Inflammatory macrophage treated with lipopolysaccharide for 4 hours (primary cell): ENCODE data around the gene MMP14.

ENCODE experiments used
- DNase-seq: peaks from one replicate; pipeline ENCODE4 v3.0.0-alpha.2; 2020

The MMP14 gene

DNA sequence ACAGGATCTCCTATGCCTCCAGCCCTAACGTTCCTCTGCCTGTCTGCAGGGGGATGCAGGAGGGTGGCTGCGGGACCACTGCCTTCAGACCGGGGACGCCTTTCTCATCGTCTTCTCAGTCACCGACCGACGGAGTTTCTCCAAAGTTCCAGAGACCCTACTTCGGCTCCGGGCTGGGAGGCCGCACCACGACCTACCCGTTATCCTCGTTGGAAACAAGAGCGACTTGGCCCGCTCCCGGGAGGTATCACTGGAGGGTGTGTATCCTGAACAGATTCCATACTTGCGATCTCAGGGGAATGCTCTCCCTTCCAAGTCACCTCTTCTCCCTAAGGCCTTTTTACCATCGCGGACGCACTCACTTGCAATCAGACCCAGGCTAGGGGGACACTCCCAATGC lies 49.6 kb downstream of the MMP14 start:
- DNase-seq = no peak

DNA sequence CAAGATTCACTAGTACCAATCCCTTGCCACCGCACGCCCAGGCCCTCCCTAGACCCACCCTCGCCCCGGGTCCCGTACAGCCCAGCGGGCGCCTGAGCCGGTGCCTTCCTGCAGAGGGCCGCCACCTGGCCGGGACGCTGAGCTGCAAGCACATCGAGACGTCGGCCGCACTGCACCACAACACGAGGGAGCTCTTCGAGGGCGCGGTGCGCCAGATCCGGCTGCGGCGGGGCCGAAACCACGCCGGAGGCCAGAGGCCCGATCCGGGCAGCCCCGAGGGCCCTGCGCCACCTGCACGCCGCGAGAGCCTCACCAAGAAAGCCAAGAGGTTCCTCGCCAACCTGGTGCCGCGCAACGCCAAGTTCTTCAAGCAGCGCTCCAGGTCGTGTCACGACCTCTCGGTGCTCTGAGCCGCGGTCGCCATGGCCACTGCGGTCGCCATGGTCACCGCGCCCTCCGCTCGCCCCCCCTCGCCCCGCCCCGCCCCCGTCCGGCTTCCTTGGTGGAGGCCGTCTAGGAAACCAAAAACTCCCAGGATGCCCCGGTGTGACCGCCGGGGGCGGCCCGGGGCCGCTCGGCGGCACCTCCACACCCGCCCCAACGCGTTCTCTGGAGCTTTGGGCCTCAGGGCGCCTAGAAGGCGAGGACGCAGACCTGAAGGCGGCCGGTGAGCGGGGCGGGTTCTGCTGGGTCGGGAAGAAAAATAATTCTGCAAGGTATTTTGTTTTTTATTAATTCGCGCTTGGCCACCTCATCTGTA lies 50.3 kb downstream of the MMP14 start:
- peak; percentile 44 for DNase-seq

DNA sequence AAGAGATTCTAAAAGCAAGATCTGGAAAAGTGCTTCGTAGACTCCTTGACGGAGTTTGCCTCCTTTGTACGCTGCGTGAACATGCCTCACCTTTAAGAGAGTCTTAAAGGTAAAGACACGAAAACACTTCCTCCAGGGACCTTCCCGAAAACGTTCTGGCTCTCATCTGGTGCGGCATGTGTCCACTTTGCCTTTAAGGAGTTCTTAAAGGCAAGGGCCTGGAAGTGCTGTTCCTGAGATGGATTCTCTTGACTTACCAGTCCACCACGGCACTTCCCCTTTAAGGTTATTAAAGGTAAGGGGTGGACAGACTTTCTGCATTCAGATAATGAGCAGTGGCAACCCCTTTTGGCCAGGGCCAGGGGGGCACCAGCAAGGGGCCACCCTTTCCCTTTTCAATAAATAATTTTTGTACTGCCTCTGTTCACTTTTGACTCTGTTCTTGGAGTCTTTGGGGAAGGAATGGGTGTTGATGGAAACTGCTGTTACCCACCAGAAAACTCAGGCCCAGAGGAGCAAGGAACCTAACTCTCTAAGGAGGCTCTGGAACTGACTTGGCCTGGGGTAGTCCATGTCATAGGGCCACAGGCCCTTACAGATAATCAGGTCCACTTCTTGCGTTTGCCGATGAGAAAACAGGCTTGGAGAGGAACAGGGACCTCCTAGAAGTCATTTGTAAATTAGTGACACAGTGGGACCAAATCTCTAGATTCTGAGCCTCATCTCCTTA lies 51.0 kb downstream of the MMP14 start:
- no peak for DNase-seq

DNA sequence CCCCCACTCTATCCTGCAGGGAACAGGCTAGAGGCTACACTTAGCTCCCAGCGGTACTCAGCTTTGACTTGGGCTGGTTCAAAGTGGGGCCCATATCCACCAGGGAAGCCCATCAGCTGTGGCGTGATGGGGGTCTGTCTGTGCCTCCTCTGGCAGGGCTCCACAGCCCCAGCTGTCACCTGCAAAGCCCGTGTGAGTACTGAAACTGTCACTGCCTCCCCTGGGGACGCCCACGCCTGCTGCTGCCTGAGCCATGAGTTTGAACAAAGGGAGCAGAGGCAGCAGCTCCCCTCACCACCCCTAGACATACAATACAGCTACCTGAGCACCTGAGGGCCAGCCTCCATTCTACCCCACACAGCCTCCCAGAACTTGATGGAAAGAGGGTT lies 51.6 kb downstream of the MMP14 start:
- no peak for DNase-seq

DNA sequence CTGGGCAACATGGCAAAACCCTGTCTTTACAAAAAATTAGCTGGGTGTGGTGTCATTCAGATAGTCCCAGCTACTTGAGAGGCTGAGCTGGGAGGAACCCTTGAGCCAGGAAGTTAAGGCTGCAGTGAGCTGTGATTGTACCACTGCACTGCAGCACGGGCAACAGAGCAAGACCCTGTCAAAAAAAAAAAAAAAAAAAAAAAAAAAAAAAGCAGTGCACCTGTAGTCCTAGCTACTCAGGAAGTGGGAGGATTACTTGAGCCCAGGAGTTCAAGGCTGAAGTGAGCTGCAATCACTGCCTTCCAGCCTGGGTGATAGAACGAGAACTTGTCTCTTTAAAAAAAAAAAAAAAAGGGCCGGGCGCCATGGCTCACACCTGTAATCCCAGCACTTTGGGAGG lies 52.3 kb downstream of the MMP14 start:
- no peak for DNase-seq

DNA sequence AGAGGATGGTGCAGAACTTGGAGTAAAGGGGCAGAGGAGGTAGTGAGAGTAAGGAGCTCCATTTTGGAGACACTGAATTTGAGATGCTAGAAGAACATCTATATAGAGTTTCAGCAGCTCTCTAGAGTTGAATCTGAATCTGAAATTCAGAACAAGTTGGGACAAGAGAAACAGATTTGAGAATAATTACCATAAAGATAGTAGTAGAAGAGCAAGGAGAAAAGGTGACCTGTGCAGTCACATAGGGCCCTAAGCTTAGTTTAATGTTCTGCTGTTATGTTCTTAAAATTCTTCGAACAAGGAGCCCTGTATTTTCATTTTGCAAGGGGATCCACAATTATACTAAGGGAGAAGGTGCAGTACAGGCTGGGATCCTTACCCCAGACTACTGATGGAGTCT lies 54.0 kb downstream of the MMP14 start:
- DNase-seq = no peak

DNA sequence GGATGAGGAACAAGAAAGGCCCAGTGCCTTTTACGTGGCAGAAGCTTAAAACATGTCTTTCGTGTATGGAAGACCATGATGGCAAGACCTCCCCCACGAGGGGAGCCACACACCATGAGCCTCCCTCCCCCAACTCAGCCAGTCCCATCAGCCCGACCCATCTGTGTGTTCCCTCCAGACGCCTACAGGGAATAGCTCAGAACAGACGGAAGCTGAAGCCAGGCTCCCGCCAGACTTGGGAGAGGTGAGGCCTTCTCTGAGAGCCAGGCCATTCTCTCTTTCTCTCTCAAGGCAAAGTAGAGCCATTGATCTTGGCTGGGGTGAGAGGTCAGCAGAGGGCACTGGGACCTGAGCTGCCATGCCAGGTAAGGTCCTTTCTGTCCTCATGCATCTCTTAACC lies 56.1 kb downstream of the MMP14 start:
- DNase-seq = no peak

DNA sequence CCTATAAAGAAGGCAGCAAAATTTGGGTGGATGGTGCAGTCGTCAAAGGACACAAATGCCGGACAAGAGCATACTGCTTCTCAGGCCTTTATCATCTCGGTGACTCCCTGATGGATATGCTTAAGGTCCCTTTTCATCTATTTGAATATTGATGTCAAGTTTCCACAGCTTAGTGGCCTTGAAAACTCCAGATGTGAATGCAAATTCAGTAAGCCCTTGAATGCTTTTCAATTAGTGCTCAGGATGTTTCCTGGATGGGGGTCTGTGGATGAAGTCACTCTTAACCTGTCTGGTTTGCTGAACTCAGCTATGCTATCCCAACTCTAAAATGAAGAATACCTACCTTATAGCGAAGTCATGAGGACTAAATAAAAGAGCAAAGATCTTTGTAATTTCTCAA lies 57.3 kb downstream of the MMP14 start:
- DNase-seq = no peak

DNA sequence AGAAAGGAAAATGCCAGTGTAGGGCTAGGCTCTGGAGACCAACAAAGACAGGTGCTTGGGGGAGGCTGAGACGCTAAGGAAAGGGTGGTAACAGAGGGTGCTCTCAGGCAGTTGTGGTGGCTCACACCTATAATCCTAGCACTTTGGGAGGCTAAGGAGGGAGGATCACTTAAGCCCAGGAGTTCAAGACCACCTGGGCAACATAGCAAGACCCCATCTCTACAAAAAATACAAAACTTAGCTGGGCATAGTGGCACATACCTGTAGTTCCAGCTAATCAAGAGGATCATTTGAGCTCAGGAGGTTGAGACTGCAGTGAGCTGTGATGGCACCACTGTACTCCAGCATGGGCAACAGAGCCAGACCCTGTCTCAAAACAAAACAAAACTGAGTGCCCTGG lies 59.0 kb downstream of the MMP14 start:
- DNase-seq = no peak

DNA sequence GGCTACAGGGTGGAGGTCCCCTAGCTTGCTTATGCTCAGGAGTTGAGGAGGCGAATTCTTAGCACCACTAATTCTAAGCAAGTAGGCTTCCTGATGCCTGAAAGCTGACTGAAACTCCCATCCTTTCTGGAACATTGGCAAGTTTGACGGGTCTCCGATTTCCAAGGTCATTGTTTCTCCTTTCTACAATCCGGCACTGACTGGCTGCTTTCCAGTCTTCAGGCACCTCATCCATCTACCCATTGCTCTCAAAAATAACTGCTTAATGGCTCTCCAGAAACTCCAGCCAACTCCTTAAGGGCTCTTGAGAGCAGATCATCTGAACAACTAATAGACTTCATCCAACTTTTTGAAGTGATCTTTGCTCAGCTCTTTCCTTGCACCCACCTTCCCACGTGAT lies 60.0 kb downstream of the MMP14 start:
- DNase-seq = no peak

DNA sequence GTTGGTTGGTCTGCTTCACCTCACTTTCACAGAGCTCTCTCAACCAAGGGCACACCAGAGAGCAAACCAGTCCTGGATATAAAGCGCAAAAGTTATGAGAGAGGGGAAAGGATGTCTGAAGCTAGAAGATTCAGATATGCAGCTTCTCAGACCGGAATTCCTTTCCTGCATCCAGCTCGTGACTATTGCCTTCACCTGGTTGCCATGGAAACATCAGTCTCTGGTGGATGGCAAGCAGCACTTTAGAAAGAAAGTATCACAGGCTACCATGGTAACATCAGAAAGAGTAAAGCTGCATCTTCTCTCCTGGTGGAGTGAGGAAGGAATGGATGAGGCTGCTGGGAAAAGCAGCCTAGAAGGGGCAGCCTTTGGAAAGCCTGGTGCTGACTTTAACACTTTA lies 60.4 kb downstream of the MMP14 start:
- DNase-seq = no peak

DNA sequence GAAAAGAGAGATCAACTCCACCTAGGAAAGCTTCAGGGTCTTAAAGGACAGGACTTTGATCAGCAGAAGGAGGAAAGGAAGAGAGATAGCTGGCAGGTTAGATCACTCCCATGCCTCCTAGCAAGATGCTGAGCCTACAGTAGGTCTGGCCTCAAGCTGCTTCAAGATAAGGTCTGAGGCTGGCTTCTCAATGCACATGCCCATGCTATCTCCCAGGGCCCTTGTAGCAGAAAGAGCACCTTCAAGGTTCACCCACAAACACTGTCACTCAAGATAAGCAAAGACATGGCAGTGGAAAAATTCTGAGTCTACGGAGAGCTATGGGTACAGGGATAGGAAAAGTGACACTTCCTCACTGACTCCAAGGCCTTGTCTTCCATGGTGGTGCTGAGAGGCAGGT lies 61.0 kb downstream of the MMP14 start:
- no peak for DNase-seq
